Progenitor cell of endocrine pancreas (in vitro differentiated cells): ENCODE results near the gene STARD10. TPM values are rescaled to one million over a fixed set of nuclear protein-coding genes. Genes with fewer than 3 reads are reported as not detected.
A peak's percentile ranks its signal among the peaks of the same experiment; 100 is the strongest.

Source experiments
- DNase-seq: peaks from one replicate; pipeline ENCODE4 v3.0.0; 2021; ENCODE audit warnings: low spot score; ENCODE audit not compliant: unreplicated experiment
- H3K27ac Mint-ChIP-seq: 2 replicates; pipeline ENCODE4 v1.8.0; 2021; ENCODE audit warnings: mild to moderate bottlenecking, moderate library complexity, mixed read lengths
- H3K27me3 Mint-ChIP-seq: 2 replicates; pipeline ENCODE4 v1.8.0; 2021; ENCODE audit warnings: mixed read lengths
- H3K36me3 Mint-ChIP-seq: 2 replicates; pipeline ENCODE4 v1.8.0; 2022; ENCODE audit warnings: mixed read lengths; ENCODE audit not compliant: insufficient read depth
- H3K4me1 Mint-ChIP-seq: 2 replicates; pipeline ENCODE4 v1.8.0; 2021; ENCODE audit warnings: low read depth, mixed read lengths
- H3K4me3 Mint-ChIP-seq: 2 replicates; pipeline ENCODE4 v1.8.0; 2021; ENCODE audit warnings: low read depth, mild to moderate bottlenecking, moderate library complexity, mixed read lengths
- H3K9me3 Mint-ChIP-seq: 2 replicates; pipeline ENCODE4 v1.8.0; 2021; ENCODE audit warnings: low read depth, mixed read lengths
- total RNA-seq: library from RNA; stranded (reverse); gene quantifications from 2 replicates; pipeline ENCODE4 v1.2.1, GENCODE V29; 2021
- TF ChIP-seq, protein P1 (sequence below): fragments of 200-600 bp; sonication (generic); IDR thresholded peaks from one replicate; pipeline ENCODE4 v1.5.0; 2021; ENCODE audit warnings: antibody characterized with exemption, mild to moderate bottlenecking; ENCODE audit not compliant: unreplicated experiment

STARD10 gene
- total RNA-seq, 1 donor from 2014 or later: 212 TPM

- Mint-ChIP-seq H3K27me3 (no peaks in the 10 kb centered on the region), H3K4me1 (peaks cover 65% of the 10 kb centered on the region), H3K36me3 (no peaks in the 10 kb centered on the region), H3K4me3 (peak overlapping the region; percentile 85), H3K27ac (peak overlapping the region; percentile 89), H3K9me3 (no peaks in the 10 kb centered on the region)
- TF ChIP-seq, protein P1, sequence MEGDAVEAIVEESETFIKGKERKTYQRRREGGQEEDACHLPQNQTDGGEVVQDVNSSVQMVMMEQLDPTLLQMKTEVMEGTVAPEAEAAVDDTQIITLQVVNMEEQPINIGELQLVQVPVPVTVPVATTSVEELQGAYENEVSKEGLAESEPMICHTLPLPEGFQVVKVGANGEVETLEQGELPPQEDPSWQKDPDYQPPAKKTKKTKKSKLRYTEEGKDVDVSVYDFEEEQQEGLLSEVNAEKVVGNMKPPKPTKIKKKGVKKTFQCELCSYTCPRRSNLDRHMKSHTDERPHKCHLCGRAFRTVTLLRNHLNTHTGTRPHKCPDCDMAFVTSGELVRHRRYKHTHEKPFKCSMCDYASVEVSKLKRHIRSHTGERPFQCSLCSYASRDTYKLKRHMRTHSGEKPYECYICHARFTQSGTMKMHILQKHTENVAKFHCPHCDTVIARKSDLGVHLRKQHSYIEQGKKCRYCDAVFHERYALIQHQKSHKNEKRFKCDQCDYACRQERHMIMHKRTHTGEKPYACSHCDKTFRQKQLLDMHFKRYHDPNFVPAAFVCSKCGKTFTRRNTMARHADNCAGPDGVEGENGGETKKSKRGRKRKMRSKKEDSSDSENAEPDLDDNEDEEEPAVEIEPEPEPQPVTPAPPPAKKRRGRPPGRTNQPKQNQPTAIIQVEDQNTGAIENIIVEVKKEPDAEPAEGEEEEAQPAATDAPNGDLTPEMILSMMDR: no peak
- no peak for DNase-seq
These were observed 13.4 kb downstream of the STARD10 start for GRCh38 chr11:72780296-72781062.

DNA sequence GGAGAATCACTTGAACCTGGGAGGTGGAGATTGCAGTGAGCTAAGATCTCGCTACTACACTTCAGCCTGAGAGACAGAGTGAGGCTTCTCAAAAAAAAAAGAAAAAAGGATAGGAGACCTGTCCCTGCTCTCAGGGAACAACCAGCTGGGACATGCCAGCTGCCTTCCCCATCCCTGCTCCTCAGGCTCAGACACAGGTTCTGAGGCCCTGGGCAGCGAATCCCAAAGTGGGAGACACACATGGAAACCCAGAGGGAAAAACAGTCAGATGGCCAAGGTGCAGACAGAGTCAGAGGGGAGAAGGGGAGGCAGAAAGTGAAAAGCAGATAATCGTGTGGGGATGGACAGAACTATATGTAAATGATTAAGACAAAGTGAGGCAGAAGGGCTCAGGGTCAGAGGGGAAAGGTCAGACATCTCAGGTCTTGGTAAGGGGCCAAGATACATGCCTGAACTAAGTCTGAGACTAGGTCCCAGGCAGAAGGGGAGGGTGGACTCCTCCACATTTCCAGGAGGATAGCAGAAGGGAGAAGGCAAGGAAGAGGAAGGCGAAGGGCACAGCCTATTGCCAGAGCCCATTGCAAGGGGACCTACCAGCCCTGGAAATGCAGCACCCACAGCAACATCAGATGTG, 14.2 kb downstream of the STARD10 start:
- DNase-seq: no peak
- H3K27ac Mint-ChIP-seq: peak overlapping the region; percentile 88
- peak overlapping the region; percentile 85 for H3K4me3 Mint-ChIP-seq
- H3K36me3 Mint-ChIP-seq: no peaks in the 10 kb centered on the region
- TF ChIP-seq, protein P1: no peak
- no peaks in the 10 kb centered on the region for H3K27me3 Mint-ChIP-seq
- no peaks in the 10 kb centered on the region for H3K9me3 Mint-ChIP-seq
- H3K4me1 Mint-ChIP-seq: peaks cover 64% of the 10 kb centered on the region

DNA sequence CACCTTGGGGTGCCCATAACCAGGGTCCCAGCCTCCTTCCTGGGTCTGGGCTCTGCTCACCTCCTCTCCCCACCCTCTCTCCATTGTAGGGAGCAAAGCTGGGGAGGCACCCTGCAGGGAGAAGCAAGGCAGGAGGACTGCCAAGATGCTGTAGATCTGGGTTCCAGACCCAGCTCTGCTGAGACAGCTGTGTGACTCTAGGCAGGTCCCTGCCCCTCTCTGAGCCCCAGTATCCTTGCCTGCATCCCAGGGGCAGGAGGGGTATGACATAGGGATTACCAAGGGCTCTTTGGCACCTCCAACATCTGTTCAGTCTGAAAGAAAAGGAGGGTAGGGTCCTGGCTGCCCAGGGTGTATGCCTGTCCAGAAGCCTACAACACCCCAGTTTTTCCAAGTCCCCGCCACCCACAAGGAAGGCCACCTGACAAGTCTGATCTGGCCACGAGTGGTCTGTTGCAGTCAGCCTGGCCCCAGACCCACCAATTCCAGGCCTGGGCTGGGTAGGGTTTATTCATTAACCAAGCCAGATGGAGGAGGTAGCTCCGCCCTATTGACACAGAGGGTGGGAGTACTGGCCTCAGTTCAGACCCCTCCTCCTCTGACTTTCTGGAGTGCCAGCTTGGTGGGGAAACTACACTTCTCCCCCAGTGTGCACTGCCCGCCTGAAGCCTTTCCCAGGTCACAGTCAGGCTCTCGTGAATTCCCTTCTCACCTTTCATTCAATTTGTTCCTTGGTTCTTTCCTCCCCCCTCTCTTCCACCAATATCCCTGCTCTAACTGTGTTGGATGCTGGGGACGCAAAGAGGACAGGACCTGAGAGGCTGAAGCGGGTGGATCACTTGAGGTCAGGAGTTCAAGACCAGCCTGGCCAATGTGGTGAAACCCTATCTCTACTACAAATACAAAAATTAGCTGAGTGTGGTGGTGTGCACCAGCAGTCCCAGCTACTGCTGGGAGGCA, 15.0 kb downstream of the STARD10 start:
- peaks cover 62% of the 10 kb centered on the region for H3K4me1 Mint-ChIP-seq
- no peaks in the 10 kb centered on the region for H3K27me3 Mint-ChIP-seq
- TF ChIP-seq, protein P1: no peak
- peak; percentile 60 for DNase-seq
- peak overlapping the region; percentile 85 for H3K4me3 Mint-ChIP-seq
- H3K9me3 Mint-ChIP-seq: no peaks in the 10 kb centered on the region
- H3K27ac Mint-ChIP-seq: peak overlapping the region; percentile 88
- no peaks in the 10 kb centered on the region for H3K36me3 Mint-ChIP-seq

DNA sequence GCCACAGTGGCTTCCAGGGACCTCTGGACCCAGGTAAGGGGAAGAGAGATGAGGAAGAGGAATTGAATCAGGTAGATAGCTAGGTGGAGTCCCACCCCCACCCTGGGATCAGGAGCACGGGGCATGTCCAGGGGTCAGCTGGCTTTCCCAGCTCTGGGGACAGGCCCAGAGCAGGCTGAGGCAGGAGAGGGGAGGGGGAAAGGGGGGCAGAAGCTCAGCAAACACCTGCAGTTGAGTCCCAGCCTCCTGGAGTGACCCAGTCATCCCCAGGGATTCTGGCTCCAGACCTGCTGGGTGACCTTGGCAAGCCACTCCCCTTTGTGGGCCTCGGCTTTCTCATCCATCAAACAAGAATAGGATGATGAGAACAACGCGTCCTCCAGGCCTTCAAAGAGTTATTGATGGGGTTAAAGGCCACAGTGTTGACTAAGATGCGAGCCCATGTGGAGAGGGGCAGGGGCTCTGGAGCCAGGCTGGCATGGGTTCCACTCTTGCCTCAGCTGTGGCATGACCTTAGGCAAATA, 16.0 kb downstream of the STARD10 start:
- Mint-ChIP-seq H3K27me3 (no peaks in the 10 kb centered on the region), H3K4me3 (peak overlapping the region; percentile 38), H3K36me3 (peaks cover 2% of the 10 kb centered on the region), H3K4me1 (peaks cover 64% of the 10 kb centered on the region), H3K9me3 (no peaks in the 10 kb centered on the region), H3K27ac (peak overlapping the region; percentile 92)
- TF ChIP-seq, protein P1: no peak
- no peak for DNase-seq
